GM21529 (cell line): ENCODE results near the gene HSPBP1.

Experiments
- ATAC-seq: cut with Tn5 transposase; IDR thresholded peaks from one replicate; pipeline ENCODE4 v1.9.1; 2021; ENCODE audit not compliant: unreplicated experiment

The HSPBP1 gene

DNA sequence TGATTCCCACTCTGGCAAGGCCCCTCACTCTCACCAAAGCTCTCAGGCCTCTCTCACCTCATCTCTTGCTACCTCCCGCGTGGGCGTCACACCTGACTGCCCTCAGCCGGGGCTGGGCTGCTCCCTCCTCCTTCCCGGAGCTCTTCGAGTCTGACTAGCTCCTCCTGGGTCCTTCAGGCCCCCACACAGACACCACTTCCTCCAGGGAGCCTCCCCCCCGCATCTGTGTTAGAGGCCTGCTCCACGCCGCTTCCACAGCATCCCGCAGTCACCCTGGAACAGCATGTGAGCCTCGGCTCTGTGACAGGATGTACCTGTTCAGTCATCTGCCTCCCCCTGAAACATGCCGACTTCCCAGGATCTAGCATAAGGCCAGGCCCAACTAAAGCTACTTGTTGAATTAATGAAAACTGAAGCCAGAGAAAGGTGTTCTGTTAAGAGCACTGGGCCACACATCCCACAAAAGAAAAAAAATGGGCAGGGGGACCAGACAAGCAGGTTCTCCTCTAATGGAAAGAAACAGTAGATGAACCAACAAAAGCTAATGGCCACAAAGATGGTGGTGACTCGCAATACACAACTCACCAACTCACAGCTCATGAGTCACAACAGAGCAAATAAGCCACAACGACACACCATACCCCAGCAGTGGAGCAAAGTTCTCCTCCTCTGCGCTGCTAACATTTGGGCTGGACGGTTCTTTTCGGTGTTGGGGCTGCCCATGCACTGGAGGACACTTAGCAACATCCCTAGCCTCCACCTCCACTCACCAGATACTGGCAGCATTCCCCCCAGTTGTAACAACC, 24.1 kb downstream of the HSPBP1 start:
- ATAC-seq: no peak

- no peak for ATAC-seq
Observed at GRCh38 chr19:55254625-55254977, 25.3 kb downstream of the HSPBP1 start.

- ATAC-seq: peak; percentile 45
Observed at GRCh38 chr19:55253842-55254624, 25.9 kb downstream of the HSPBP1 start.

GRCh38 chr19:55252760-55253663, 26.9 kb downstream of the HSPBP1 start:
- no peak for ATAC-seq

DNA sequence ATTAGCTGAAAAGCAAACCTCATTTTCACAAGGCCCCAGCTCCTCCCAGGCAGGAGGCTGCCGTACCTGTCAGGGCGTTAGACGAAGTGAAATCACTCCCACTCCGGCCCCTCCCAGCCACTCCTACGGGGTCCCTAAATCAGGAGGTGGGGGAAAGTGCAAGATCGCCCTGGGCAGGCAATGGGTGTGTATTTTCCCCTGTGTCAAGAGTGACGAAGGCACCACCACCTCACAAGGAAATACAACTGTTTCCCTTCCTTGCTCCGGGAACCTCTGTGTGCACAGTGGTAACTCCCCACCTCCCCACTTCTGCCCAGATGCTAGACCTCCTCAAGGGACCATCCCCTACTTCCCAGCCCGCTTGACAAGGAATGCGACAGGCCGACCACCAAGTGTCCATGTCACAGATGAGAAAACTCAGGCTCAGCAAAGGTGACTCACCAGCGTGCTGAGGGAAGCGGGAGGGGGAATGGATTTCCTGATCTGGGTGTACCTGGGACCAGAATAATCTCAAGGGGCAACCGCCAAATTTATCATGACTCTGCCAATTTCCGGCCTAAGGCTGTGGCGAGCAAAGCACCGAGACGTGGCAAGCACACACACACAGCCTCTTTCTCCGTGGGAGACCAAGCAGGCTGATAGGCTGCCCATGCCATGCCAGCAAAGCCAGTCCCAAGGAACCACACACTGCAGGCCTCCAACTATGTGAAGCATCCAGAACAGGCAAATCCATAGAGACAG, 28.4 kb downstream of the HSPBP1 start:
- ATAC-seq: no peak

DNA sequence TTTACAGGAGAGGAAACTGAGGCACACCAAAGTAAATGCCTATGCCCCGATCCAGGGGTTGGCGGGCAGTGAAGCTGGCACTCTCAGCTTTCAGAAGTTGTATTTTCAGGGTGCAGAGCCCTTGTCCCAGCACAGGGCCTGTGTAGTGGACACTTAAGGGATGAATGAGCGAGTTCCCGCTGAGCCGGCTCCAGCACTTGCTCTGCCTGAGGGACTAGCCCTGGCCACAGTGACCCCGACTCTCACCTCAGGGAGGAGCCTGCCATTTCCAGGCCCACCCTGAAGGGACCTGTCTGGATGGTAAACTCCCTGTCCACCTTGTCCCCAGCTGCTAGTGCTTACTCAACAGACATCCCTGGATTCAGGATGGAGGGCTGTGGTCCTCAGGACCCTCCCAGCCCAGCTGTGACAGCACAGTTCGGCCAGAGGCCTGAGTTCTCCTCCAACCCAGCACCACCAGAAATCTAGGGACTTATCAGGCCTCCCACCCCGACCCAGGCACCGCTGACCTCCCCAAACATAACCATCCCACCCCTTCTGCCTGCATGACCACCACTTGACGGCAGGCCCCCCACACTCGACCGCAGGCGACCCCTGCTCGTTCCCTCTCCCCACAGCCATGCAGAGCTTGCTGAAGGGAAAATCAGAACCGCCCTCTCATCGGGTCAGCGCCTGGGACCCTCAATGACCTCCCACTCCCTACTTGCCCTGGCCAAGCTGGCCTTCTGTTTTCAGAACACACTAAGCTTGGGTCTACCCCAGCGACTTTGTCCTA, 29.5 kb downstream of the HSPBP1 start:
- no peak for ATAC-seq

GRCh38 chr19:55249841-55250240, 30.1 kb downstream of the HSPBP1 start:
- ATAC-seq: no peak

DNA sequence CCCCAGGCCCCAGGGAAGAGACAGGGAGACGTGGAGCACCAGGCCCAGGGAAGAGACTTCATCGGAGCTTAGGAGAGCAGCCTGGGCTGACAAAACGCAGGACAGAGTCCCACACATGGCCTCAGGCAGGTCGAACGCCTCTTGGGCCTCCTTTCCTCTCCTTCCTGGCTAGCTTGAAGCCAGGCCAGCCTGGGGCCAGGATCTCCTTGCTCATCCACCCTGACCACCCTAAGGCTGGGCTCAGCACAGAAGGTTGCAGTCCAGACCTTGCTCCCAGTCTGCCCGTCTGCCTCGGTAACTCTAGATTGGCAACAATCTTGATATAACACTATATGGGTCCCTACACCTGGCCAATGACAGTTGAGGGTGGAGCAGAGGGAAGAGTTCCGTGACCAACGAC, 31.2 kb downstream of the HSPBP1 start:
- no peak for ATAC-seq

- no peak for ATAC-seq
Observed at GRCh38 chr19:55248166-55248675, 31.7 kb downstream of the HSPBP1 start.

DNA sequence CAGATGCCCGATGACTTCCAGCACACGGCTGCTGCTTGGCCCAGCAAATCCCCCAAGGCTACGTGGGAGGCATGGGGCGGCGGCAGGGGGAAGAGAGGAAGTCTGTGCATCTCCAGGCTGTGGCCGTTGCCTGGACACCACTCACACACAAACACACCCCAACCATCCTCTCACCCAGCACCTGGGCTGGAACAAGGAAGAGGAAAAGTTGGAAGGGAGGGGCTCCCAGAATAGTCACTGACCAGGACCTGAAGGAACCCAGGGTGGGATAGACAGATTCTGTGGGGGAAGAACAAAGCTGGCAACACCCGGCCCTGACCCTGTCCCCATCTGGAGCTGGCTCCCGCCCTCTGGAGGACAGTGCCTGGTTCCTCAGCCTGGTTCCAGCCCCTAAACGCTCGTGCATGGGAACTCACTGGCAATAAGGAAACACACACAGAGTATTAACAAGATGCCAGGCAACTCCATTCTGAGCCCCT, 32.2 kb downstream of the HSPBP1 start:
- no peak for ATAC-seq

GRCh38 chr19:55246462-55247451, 33.2 kb downstream of the HSPBP1 start:
- no peak for ATAC-seq

GRCh38 chr19:55245236-55245904, 34.5 kb downstream of the HSPBP1 start:
- no peak for ATAC-seq

GRCh38 chr19:55244004-55244680, 35.8 kb downstream of the HSPBP1 start:
- ATAC-seq: no peak

DNA sequence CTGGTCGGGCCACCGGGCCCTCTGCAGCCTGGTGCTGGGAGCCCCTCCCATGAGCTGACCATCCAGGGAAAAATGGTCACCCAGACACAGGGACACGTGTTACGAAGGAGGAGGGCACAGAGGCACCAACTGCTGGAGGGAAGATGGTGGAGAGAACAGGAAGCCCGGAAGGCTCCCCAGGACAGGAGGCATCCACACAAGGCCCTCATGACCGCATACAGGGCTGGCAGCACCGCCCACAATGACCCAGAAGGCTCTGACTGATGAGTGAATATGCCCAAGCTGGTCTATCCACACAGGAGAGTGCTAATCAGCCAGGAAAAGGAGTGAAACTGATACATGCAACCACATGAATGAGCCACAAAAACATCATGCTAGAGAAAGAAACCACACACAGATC, 37.4 kb downstream of the HSPBP1 start:
- no peak for ATAC-seq

DNA sequence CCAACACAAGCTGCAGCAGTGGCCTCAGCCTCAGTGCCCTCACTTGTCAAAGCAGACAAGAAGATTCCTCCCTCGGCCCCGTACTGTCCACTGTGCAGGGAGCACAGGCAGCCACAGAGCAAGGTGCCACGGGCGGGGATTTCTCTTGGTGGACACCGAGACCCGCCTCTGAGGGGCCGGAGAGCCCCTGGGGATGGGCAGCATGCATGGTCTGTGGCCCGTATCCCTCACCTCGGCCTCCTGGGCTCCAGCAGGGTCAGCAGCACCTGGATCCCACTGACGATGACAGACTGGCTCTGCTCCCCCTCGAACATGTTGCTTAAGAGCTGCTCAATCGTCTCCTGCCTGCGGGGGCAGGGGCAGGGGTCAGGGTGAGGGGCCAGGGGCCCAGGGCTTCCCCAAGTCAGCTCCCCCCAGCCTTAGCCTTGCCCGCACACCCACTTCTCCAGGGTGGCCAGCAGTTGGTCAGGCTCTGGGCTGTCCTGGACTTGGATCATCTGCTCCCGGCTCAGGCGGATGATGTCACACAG, 37.9 kb downstream of the HSPBP1 start:
- no peak for ATAC-seq

DNA sequence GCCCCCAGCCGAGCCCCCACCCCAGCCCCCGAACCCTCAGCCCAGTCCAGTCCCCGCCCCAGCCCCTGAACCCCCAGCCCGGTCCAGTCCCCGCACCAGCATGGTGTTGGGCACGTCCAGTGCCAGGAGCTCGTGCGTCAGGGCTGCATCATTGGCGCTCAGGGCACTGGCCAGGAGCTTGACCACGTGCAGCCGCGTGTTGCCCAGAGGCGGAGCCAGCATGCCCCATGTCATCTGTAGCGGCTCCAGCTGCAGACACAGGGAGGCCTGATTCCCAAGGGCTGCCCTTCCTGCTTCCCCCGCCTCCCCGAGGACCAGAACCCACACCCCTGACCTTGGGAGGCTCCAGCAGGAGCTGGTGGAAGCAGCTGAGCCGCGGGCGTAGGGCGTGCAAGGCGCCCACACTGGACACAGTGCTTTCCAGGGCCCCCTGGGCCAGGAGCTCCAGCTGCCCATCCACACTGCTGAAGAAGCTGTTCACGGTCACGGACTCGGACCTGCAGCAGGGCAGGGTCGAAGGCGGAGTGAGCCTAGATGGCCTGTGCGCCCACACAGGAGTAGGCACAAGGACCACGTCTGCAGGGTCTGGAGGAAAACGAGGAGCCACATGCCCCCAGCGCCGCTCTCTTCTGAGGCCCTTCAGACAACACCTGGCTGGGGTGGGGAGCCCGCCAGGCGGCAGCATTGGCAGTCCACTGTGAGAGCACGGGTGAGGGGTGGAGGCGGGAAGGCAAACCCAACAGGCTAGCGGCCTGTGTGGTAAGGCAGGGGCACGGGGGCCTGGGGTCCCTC, 38.6 kb downstream of the HSPBP1 start:
- ATAC-seq: no peak
